Suppressor macrophage treated with lipopolysaccharide for 1 hour (primary cell): ENCODE measurements around the gene SEPHS2.
A peak's percentile ranks its signal among the peaks of the same experiment; 100 is the strongest.
"Not testable (repeated sequence)": the region's sequence is repeated elsewhere in the genome, so short reads cannot be mapped to it uniquely, and the experiment has no call there.

Experiments used
- DNase-seq, 3 donors: peaks; one replicate each; pipeline ENCODE4 v3.0.0-alpha.2; 2020 to 2022

Gene SEPHS2

DNA sequence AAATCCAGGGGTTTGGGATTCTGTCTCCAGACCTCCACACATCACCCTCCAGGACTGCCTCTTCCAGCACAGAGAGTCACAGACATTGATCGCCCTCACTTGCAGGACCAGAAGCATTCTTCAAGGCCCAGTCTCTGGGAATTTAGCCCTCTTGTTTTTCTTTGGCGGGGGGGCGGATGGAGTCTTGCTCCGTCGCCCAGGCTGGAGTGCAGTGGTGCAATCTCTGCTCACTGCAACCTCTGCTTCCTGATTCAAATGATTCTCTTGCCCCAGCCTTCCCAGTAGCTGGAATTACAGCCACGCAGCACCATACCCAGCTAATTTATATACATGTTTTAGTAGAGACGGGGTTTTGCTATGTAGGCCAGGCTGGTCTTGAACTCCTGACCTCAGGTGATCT is 18.4 kb upstream of the SEPHS2 start:
- no peak for DNase-seq

DNA sequence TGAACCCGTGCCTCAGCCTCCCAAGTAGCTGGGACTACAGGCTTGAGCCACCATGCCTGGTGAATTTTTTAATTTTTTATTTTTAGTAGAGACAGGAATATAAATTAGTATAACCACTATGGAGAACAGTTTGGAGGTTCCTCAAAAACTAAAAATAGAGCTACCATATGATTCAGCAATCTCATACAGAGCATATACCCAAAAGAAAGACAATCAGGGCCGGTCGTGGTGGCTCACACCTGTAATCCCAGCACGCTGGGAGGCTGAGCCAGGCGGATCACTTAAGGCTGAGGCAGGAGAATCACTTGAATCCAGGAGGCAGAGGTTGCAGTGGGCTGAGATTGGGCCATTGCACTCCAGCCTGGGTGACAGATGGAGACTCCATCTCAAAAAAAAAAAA is 15.8 kb upstream of the SEPHS2 start:
- DNase-seq = not testable (repeated sequence)

DNA sequence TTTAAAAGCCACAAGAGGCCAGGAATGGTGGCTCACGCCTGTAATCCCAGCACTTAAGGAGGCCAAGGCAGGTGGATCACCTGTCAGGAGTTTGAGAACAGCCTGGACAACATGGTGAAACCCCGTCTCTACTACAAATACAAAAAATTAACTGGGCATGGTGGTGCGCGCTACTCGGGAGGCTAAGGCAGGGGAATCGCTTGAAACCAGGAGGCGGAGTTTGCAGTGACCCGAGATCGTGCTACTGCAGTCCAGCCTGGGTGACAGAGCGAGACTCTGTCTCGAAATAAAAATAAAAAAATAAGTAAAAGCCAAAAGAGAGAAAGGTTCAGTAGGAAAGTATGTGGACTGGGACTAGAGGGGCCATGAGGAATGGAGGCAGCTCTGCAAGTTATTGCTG is 13.8 kb upstream of the SEPHS2 start:
- no peak for DNase-seq

DNA sequence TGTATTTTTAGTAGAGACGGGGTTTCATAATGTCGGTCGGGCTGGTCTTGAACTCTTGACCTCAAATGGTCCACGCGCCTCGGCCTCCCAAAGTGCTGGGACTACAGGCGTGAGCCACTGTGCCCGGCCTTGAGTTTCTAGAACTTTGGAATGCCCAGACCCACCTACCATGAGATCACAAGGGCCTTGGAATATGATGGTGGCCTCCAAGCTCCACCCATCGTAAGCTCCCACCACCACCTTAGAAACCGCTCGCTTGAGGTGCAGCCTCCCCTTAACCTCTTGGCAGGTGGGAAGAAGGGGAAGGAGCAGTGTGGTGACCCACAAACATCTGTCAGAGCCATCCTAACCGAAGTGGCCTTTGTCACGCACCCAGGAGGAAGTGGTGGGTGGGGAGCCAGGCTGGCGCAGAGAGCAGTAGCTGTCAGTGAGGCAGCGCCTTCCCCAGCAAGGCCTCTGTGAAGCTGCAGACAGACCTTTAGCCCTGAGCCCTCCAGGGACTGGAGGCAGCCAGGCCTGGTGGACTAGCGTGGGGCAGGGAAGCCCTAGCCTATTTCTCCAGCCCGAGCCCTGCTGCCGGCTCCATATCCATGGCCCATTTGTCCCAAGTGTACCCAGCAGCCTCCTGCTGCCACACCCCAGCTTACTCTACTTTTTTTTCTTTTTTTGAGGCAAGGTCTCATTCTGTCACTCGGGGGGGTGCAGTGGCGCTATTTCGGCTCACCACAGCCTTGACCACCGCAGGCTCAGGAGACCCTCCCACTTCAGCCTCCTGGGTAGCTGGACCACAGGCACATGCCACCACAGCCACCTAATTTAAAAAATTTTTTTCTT is 13.1 kb upstream of the SEPHS2 start:
- peak; percentile 87 to 89 (median 89) for DNase-seq

GRCh38 chr16:30457743-30458560 is 12.3 kb upstream of the SEPHS2 start:
- no peak for DNase-seq

DNA sequence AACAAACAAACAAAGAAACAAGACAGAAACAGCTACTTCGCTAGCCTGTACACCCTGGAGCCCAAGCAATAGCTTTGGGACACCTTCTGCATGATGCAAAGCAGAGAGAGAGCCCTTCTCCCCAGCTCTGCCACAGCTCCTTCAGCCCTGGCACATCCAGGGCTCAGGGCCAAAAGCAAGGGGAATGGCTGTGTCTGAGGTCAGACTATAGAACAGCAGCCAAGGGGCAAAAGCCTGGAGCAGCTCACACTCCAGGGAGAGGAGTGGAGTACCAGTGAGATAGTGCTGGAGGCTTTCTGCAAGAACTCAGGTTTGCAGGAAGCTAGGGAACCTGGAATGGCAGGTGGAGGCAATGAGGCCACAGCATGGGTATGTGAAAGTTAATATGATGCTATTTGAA is 11.6 kb upstream of the SEPHS2 start:
- DNase-seq = no peak

DNA sequence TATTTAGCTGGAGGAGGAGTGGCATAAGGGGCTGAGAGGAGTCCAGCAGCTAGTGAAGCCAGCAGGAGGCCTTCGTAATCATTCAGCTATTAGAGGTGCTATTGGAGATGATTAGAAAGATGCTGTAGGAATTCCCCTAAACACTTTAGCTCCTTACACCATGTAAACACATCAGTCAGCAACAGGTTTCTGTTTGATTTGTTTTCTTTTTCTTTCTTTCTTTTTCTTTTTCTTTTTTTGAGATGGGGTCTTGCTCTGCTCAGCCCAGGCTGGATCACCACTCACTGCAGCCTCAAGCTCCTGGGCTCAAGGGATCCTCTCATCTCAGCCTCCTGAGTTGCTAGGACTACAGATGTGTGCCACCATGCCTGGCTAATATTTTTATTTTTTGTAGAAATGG is 10.6 kb upstream of the SEPHS2 start:
- no peak for DNase-seq

GRCh38 chr16:30452709-30453580 is 7.3 kb upstream of the SEPHS2 start:
- DNase-seq = not testable (repeated sequence)

DNA sequence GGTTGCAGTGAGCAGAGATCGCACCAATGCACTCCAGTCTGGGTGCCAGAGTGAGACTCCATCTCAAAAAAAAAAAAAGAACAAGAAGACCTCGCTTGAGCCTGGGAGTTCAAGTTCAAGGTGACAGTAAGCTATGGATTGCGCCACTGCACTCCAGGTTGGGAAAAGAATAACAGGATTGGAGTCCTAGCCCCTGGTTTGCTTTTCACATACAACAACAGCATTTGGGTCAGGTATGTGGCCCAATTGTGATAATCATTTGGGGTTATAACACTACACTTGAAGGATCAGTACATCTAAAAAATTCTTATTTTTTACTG is 3.4 kb upstream of the SEPHS2 start:
- no peak for DNase-seq

GRCh38 chr16:30447512-30448226 is 2.0 kb upstream of the SEPHS2 start:
- DNase-seq = no peak

- DNase-seq = peak in 2 of 3 donors; percentile 26 to 32
These were observed 525 bp upstream of the SEPHS2 start for GRCh38 chr16:30446203-30446595.

GRCh38 chr16:30445149-30445407 is 596 bp downstream of the SEPHS2 start:
- no peak for DNase-seq

- no peak for DNase-seq
These were observed 1.2 kb downstream of the SEPHS2 start for GRCh38 chr16:30444231-30445148.

DNA sequence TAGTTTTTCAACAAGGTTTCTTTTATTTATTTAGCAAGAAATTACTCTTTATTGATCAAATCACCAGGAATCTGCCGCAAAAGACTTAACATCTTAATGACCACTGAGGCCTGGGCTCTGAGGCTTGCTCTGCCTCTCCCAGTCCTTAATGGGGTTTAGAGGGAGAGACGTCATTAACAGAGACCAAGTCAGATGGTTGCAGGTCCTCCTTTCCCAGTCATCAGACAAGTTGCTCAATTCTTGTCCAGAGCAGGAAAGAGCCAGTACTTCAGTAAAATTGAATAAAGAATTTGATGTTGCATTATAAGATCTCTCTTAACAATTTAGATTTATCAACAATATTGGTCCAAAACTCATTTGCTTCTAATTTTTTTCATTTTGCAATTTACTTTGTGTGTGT is 2.0 kb downstream of the SEPHS2 start:
- peak; percentile 54 to 59 (median 57) for DNase-seq

GRCh38 chr16:30439720-30440348 is 5.8 kb downstream of the SEPHS2 start:
- DNase-seq = peak; percentile 72 to 84 (median 84)

DNA sequence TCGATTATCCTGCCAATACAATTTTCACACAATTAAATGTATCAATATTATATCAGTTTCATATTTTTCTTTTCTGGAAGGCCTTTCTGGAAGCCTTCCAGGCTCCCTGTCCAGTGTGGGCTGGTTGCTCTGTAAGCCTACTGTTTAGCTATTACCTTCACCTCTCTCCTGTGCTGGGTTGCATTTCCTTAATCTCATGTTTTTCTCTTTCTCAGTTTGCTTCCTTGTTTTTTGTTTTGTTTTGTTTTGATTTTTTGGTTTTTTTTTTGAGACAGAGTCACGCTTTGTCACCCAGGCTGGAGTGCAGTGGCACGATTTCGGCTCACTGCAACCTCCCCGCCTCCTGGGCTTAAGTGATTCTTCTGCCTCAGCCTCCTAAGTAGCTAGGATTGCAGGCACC is 6.8 kb downstream of the SEPHS2 start:
- no peak for DNase-seq

DNA sequence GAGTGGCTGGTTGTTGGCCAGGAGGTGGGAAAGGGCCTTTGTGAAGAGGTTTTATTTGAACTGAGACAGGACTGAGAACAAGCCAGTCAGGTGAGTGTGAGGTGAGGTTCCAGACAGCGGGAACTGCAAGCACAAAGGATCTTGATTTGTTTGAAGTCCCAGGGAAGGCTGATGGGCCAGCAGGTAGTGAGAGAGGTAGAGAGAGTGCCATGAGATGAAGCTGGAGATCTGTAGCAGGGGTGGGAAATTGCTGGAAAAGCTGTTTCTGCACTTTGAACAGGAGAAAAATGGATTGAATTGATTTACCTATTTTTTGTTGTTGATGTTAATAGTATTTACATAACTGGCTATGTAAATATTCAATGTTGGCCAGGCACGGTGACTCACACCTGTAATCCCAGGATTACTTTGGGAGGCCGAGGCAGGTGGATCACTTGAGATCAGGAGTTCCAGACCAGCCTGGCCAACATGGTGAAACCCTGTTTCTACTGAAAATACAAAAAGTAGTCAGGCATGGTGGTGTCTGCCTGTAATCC is 8.1 kb downstream of the SEPHS2 start:
- no peak for DNase-seq

DNA sequence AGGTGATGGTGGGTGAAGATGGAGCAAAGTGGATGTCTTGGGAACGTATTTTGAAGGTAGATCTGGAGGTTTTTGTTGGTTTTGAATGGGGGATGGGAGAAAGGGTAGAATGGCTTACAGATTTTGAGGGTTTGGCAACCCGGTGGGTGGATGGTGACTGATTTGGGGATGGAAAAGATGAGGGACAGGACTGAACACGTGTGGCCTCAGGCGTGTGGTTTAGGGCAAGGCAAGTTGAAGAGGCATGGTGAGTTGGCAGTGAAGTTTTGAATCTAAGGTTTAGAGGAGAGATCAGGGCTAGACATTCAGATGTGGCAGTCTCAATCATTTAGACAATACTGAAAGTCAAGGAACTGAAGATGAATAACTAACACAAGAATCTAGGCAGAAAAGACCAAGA is 10.8 kb downstream of the SEPHS2 start:
- DNase-seq = no peak

- peak in 1 of 3 donors; percentile 18 for DNase-seq
These were observed 15.2 kb downstream of the SEPHS2 start for GRCh38 chr16:30430428-30430970.

- DNase-seq = peak; percentile 97 to 98 (median 98)
These were observed 15.8 kb downstream of the SEPHS2 start, which contains the start of gene DCTPP1 for GRCh38 chr16:30429678-30430427. TSS of gene DCTPP1 (minus strand) at chr16:30430030. CDS start at chr16:30429980, 50 bp downstream.
